Metanephros (tissue), 2 donors: ENCODE results near the gene INO80C. TPM values are rescaled to one million over a fixed set of nuclear protein-coding genes. Genes with fewer than 3 reads are reported as not detected.

Experiments
- small RNA-seq: library from RNA; depleted of rRNA; stranded (forward); fragments of <200 nt; gene quantifications from one replicate; pipeline ENCODE3, GENCODE V24; 2014; ENCODE audit warnings: low replicate concordance
- total RNA-seq: library from RNA; depleted of rRNA; stranded (reverse); fragments of >200 nt; gene quantifications from one replicate; pipeline ENCODE4 v1.2.3, GENCODE V29; 2014

The INO80C gene
- 12.3 TPM for total RNA-seq

GRCh38 chr18:35497370-35498197 is at the start of gene INO80C:
Gene INO80C (minus strand): TSS chr18:35497960. CDS start chr18:35497874, 86 bp downstream.

Small RNAs within 50 kb of the gene (small RNA-seq; reads per million reads assigned to genes)
- gene AC007998.5, result not detected

Other genes with a start within 250 kb of the INO80C start
- gene ZSCAN30, start 207.7 kb downstream of the INO80C start, total RNA-seq, result 29.4 TPM
- gene ZNF24, start 153.5 kb downstream of the INO80C start, total RNA-seq, result 45.5 TPM
- gene ZNF396, start 120.6 kb downstream of the INO80C start, total RNA-seq, result 3.9 TPM
- gene GALNT1, start 83.8 kb upstream of the INO80C start, total RNA-seq, result 36.1 TPM